HCT116 (cell line): Measurements from ENCODE around the gene FMN2.

Experiments
- EGR1 ChIP-seq: IDR thresholded peaks from 2 replicates; pipeline ENCODE4 v1.6.1; 2012; ENCODE audit warnings: low read depth
- ELF1 ChIP-seq: IDR thresholded peaks from 2 replicates; pipeline ENCODE4 v1.6.1; 2012; ENCODE audit warnings: low read depth, borderline replicate concordance
- EZH2 ChIP-seq: fragments of 200-600 bp; sonication (generic); IDR thresholded peaks from 2 replicates; pipeline ENCODE4 v1.6.1; 2017; ENCODE audit warnings: antibody characterized with exemption, mixed run types
- EZH2phosphoT487 ChIP-seq: fragments of 200-600 bp; IDR thresholded peaks from 2 replicates; pipeline ENCODE4 v1.6.1; 2018; ENCODE audit warnings: antibody characterized with exemption, borderline replicate concordance
- SP1 ChIP-seq: IDR thresholded peaks from 2 replicates; pipeline ENCODE4 v1.6.1; 2012; ENCODE audit warnings: low read depth
- TCF7L2 ChIP-seq: IDR thresholded peaks from 2 replicates; pipeline ENCODE4 v1.7.0; 2011; ENCODE audit warnings: borderline replicate concordance, inconsistent platforms; ENCODE audit not compliant: insufficient read depth, insufficient read length; ENCODE audit errors: extremely low read depth
- ZFX ChIP-seq: fragments of 450-650 bp; IDR thresholded peaks from 2 replicates; pipeline ENCODE4 v1.6.1; 2017
- ZNF274 ChIP-seq: fragments of 200-500 bp; sonication (Bioruptor generic); IDR thresholded peaks from 2 replicates; pipeline ENCODE4 v1.6.1; 2014; ENCODE audit warnings: mild to moderate bottlenecking, low read depth, low read length, inconsistent platforms
- TF ChIP-seq, protein P1 (sequence below), 3 experiments: fragments of 200-600 bp in 1 of 3; sonication (generic) in 1 of 3; IDR thresholded peaks in 2 of 3; conservative IDR thresholded peaks in 1 of 3; 2 replicates each; pipeline ENCODE4 v1.5.1; 2012 to 2017; ENCODE audit warnings: low read depth in 2 of 3, low read length in 2 of 3, antibody characterized with exemption in 1 of 3, borderline replicate concordance in 1 of 3, control low read depth in 1 of 3, mild to moderate bottlenecking in 1 of 3, mixed read lengths in 1 of 3, mixed run types in 1 of 3, moderate library complexity in 1 of 3; ENCODE audit not compliant: insufficient read depth in 1 of 3

DNA sequence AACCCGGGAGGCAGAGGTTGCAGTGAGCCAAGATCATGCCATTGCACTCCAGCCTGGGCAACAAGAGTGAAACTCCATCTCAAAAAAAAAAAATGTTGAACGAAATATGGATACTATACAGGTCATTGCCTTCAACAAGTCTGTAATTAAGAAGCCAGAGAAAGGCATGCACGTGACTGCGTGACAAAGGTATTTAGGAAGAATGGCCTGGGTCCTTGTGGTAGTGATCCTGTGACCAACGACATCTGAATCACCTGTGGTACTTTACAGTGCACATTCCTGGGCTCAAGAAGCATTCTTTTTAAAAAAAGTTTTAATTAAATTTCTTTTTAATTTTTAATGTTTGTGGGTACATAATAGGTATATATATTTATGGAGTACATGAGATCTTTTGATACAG, 405.3 kb downstream of the FMN2 start:
- TF ChIP-seq EZH2: no peak
- TF ChIP-seq, protein P1, sequence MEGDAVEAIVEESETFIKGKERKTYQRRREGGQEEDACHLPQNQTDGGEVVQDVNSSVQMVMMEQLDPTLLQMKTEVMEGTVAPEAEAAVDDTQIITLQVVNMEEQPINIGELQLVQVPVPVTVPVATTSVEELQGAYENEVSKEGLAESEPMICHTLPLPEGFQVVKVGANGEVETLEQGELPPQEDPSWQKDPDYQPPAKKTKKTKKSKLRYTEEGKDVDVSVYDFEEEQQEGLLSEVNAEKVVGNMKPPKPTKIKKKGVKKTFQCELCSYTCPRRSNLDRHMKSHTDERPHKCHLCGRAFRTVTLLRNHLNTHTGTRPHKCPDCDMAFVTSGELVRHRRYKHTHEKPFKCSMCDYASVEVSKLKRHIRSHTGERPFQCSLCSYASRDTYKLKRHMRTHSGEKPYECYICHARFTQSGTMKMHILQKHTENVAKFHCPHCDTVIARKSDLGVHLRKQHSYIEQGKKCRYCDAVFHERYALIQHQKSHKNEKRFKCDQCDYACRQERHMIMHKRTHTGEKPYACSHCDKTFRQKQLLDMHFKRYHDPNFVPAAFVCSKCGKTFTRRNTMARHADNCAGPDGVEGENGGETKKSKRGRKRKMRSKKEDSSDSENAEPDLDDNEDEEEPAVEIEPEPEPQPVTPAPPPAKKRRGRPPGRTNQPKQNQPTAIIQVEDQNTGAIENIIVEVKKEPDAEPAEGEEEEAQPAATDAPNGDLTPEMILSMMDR (IDR thresholded peaks at IDR 0.05 in 2 of 3, conservative IDR thresholded peaks at IDR 0.05 in 1 of 3; ENCODE audit: borderline replicate concordance in 1 of 3, insufficient read depth in 1 of 3, low read depth in 2 of 3, low read length in 2 of 3): no peak
- no peak for TF ChIP-seq ELF1
- TF ChIP-seq EGR1: no peak
- no peak for TF ChIP-seq ZNF274
- no peak for TF ChIP-seq EZH2phosphoT487
- TF ChIP-seq ZFX: no peak
- TF ChIP-seq TCF7L2: no peak
- no peak for TF ChIP-seq SP1
